RWPE2 (cell line): ENCODE data around the gene CRADD.

Experiments
- ATAC-seq: fragments of 200-7000 bp; cut with Tn5 transposase; 3 replicates; pipeline ENCODE4 v1.9.1; 2021; ENCODE audit warnings: low read depth
- DNase-seq: peaks from one replicate; pipeline ENCODE4 v3.0.0-alpha.2; 2020; ENCODE audit warnings: low spot score
- H3K27ac ChIP-seq: fragments of 450-650 bp; 2 replicates; pipeline ENCODE4 v1.5.1; 2017; ENCODE audit warnings: mild to moderate bottlenecking; ENCODE audit not compliant: poor library complexity, severe bottlenecking
- H3K27me3 ChIP-seq: fragments of 250-450 bp; sonication (Bioruptor Pico); 2 replicates; pipeline ENCODE4 v1.5.1; 2021; ENCODE audit warnings: mild to moderate bottlenecking, moderate library complexity; ENCODE audit not compliant: insufficient read depth, poor library complexity, severe bottlenecking
- H3K36me3 ChIP-seq: fragments of 250-450 bp; sonication (Bioruptor Pico); 2 replicates; pipeline ENCODE4 v1.5.1; 2020; ENCODE audit warnings: low read depth, mild to moderate bottlenecking, moderate library complexity
- H3K4me1 ChIP-seq: fragments of 250-450 bp; sonication (Bioruptor Pico); 2 replicates; pipeline ENCODE4 v1.5.1; 2021; ENCODE audit warnings: mild to moderate bottlenecking, moderate library complexity; ENCODE audit not compliant: insufficient read depth, poor library complexity, severe bottlenecking
- H3K4me3 ChIP-seq: fragments of 250-450 bp; sonication (Bioruptor Pico); 2 replicates; pipeline ENCODE4 v1.5.1; 2021; ENCODE audit warnings: mild to moderate bottlenecking, moderate library complexity; ENCODE audit not compliant: severe bottlenecking
- H3K9me3 ChIP-seq: fragments of 250-450 bp; sonication (Bioruptor Pico); 2 replicates; pipeline ENCODE4 v1.5.1; 2021; ENCODE audit warnings: mild to moderate bottlenecking, moderate library complexity; ENCODE audit not compliant: severe bottlenecking
- TF ChIP-seq, protein P1 (sequence below): fragments of 450-650 bp; IDR thresholded peaks from one replicate; pipeline ENCODE4 v1.5.1; 2017; ENCODE audit warnings: mild to moderate bottlenecking, moderate library complexity; ENCODE audit not compliant: poor library complexity, severe bottlenecking

Gene CRADD

DNA sequence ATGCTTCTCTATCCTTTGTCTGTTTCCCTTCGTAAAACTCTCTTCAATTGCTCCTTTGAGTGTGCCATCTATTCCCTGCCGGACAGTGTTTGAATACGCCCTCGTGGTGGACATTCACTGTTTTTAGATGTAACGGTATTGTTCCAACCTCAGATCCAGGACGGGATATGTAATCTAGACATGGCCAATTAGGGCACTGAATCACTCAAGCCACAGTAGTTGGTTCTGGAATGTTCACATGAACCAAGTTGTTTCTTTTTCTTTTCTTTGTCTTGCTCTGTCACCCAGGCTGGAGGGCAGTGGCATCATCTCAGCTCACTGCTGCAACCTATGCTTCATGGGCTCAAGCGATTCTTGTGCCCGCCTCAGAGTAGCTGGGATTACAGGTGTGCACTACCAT, 267.0 kb downstream of the CRADD start:
- TF ChIP-seq, protein P1, sequence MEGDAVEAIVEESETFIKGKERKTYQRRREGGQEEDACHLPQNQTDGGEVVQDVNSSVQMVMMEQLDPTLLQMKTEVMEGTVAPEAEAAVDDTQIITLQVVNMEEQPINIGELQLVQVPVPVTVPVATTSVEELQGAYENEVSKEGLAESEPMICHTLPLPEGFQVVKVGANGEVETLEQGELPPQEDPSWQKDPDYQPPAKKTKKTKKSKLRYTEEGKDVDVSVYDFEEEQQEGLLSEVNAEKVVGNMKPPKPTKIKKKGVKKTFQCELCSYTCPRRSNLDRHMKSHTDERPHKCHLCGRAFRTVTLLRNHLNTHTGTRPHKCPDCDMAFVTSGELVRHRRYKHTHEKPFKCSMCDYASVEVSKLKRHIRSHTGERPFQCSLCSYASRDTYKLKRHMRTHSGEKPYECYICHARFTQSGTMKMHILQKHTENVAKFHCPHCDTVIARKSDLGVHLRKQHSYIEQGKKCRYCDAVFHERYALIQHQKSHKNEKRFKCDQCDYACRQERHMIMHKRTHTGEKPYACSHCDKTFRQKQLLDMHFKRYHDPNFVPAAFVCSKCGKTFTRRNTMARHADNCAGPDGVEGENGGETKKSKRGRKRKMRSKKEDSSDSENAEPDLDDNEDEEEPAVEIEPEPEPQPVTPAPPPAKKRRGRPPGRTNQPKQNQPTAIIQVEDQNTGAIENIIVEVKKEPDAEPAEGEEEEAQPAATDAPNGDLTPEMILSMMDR = no peak
- DNase-seq (no peak), ATAC-seq (no peak)
- Histone ChIP-seq H3K27me3 (no peaks in the 10 kb centered on the region), H3K4me3 (no peak overlapping the region), H3K4me1 (no peaks in the 10 kb centered on the region), H3K27ac (no peak overlapping the region), H3K36me3 (no peaks in the 10 kb centered on the region), H3K9me3 (no peaks in the 10 kb centered on the region)
